ENCODE results near the gene ST6GAL1.

ST6GAL1 gene

GRCh38 chr3:186955898-186956696 is 25.8 kb downstream of the ST6GAL1 start:
- H3K27ac ChIP-seq: peak overlapping the region in 1 of 2 donors; percentile 34
- DNase-seq (ENCODE audit: low spot score): no peak
- H3K4me3 ChIP-seq: no peak overlapping the region
- TF ChIP-seq CTCF (IDR thresholded peaks at IDR 0.05): no peak

GRCh38 chr3:186959029-186959624 is 28.8 kb downstream of the ST6GAL1 start:
- Histone ChIP-seq H3K27ac (no peak overlapping the region), H3K4me3 (no peak overlapping the region)
- DNase-seq (ENCODE audit: low spot score): no peak
- no peak for TF ChIP-seq CTCF (IDR thresholded peaks at IDR 0.05)

GRCh38 chr3:186960347-186960746 is 30.0 kb downstream of the ST6GAL1 start:
- no peak for DNase-seq (ENCODE audit: low spot score)
- H3K27ac ChIP-seq: peak overlapping the region in 1 of 2 donors; percentile 33
- H3K4me3 ChIP-seq: no peak overlapping the region
- no peak for TF ChIP-seq CTCF (IDR thresholded peaks at IDR 0.05)

- no peak for TF ChIP-seq CTCF (IDR thresholded peaks at IDR 0.05)
- Histone ChIP-seq H3K4me3 (no peak overlapping the region), H3K27ac (peak overlapping the region in 1 of 2 donors; percentile 54)
- no peak for DNase-seq (ENCODE audit: low spot score)
These were observed 32.1 kb downstream of the ST6GAL1 start for GRCh38 chr3:186962445-186962844.

- Histone ChIP-seq H3K4me3 (no peak overlapping the region), H3K27ac (peak overlapping the region in 1 of 2 donors; percentile 46)
- no peak for TF ChIP-seq CTCF (IDR thresholded peaks at IDR 0.05)
- no peak for DNase-seq (ENCODE audit: low spot score)
These were observed 33.3 kb downstream of the ST6GAL1 start for GRCh38 chr3:186963636-186964035.

GRCh38 chr3:186964071-186964470 is 33.7 kb downstream of the ST6GAL1 start:
- Histone ChIP-seq H3K27ac (peak overlapping the region in 1 of 2 donors; percentile 46), H3K4me3 (no peak overlapping the region)
- no peak for TF ChIP-seq CTCF (IDR thresholded peaks at IDR 0.05)
- DNase-seq (ENCODE audit: low spot score): peak; percentile 24

- Histone ChIP-seq H3K4me3 (no peak overlapping the region), H3K27ac (peak overlapping the region; percentile 13 to 62)
- no peak for TF ChIP-seq CTCF (IDR thresholded peaks at IDR 0.05)
- DNase-seq (ENCODE audit: low spot score): peak; percentile 50
These were observed 34.3 kb downstream of the ST6GAL1 start for GRCh38 chr3:186964616-186965015.
